Suprapubic skin (tissue), 4 donors: ENCODE results near the gene CCDC28A.

ENCODE experiments used
- EP300 ChIP-seq: sonication (generic); formaldehyde crosslinking; IDR thresholded peaks from one replicate; pipeline ENCODE4 v1.6.1; 2017; ENCODE audit warnings: antibody characterized with exemption
- POLR2A ChIP-seq, 2 donors: fragments of 450-650 bp; IDR thresholded peaks; one replicate each; pipeline ENCODE4 v1.6.1; 2017; ENCODE audit warnings: antibody characterized with exemption in 2 of 2, mild to moderate bottlenecking in 2 of 2, moderate library complexity in 2 of 2
- POLR2AphosphoS5 ChIP-seq, 3 donors: sonication (generic); formaldehyde crosslinking; IDR thresholded peaks; one replicate each; pipeline ENCODE4 v1.6.1; 2017; ENCODE audit warnings: antibody characterized with exemption in 3 of 3
- TF ChIP-seq, protein P1 (sequence below), 2 donors: fragments of 200-600 bp in 1 of 2; fragments of 450-650 bp in 1 of 2; sonication (generic) in 1 of 2; IDR thresholded peaks; one replicate each; pipeline ENCODE4 v1.5.1; 2016 to 2019; ENCODE audit warnings: antibody characterized with exemption in 2 of 2, mild to moderate bottlenecking in 1 of 2, moderate library complexity in 1 of 2

DNA sequence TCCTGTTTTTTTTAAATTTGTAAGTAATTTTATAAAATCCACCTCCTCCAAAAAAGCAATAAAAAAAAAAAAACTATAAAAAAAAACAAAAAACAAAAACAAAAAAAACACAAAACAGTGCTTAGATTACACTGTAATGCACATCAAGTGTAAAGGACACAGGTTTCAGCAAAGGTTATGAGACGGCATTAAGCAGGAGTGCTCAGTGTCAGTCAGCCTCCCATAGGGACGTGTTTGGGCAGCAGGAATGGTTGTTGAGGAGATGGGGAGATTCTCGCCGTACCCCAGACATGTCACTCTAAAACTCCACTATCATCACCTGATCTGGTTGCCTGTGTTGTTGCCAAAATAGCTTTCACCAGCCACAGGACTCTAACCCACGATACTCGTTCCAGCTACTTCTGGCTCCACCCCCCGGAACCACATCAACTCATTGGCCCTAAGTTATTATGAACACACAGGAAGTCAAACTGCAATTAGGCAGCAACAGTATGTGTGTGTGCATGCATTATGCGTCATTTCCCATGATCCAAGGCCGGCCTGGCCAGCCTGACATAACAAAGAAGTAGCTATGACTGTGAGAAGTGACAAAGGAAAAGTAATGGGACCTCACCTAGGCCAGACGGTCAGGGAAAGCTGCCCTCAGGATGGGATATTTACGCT is 51.0 kb downstream of the CCDC28A start:
- TF ChIP-seq, protein P1, sequence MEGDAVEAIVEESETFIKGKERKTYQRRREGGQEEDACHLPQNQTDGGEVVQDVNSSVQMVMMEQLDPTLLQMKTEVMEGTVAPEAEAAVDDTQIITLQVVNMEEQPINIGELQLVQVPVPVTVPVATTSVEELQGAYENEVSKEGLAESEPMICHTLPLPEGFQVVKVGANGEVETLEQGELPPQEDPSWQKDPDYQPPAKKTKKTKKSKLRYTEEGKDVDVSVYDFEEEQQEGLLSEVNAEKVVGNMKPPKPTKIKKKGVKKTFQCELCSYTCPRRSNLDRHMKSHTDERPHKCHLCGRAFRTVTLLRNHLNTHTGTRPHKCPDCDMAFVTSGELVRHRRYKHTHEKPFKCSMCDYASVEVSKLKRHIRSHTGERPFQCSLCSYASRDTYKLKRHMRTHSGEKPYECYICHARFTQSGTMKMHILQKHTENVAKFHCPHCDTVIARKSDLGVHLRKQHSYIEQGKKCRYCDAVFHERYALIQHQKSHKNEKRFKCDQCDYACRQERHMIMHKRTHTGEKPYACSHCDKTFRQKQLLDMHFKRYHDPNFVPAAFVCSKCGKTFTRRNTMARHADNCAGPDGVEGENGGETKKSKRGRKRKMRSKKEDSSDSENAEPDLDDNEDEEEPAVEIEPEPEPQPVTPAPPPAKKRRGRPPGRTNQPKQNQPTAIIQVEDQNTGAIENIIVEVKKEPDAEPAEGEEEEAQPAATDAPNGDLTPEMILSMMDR (IDR thresholded peaks at IDR 0.05) = no peak
- no peak for TF ChIP-seq EP300
- no peak for TF ChIP-seq POLR2AphosphoS5 (IDR thresholded peaks at IDR 0.05)
- no peak for TF ChIP-seq POLR2A (IDR thresholded peaks at IDR 0.05)
